GM18498 (cell line): ENCODE results near the gene CMSS1.

Experiments
- ATAC-seq: cut with Tn5 transposase; IDR thresholded peaks from one replicate; pipeline ENCODE4 v1.9.1; 2021; ENCODE audit warnings: mild to moderate bottlenecking, moderate library complexity; ENCODE audit not compliant: unreplicated experiment

Gene CMSS1

GRCh38 chr3:99817437-99818240 lies at the start of gene CMSS1:
Gene CMSS1, plus strand, starts transcription at chr3:99817862.
- peak; percentile 99 for ATAC-seq

- ATAC-seq: no peak
Observed at GRCh38 chr3:99768126-99768525, 49.5 kb upstream of the CMSS1 start.

GRCh38 chr3:99768808-99769501 lies 48.7 kb upstream of the CMSS1 start:
- no peak for ATAC-seq

- ATAC-seq: no peak
Observed at GRCh38 chr3:99772171-99772570, 45.5 kb upstream of the CMSS1 start.

- ATAC-seq: no peak
Observed at GRCh38 chr3:99772671-99773070, 45.0 kb upstream of the CMSS1 start.

GRCh38 chr3:99774467-99774866 lies 43.2 kb upstream of the CMSS1 start:
- peak; percentile 98 for ATAC-seq

GRCh38 chr3:99776516-99777209 lies 41.0 kb upstream of the CMSS1 start:
- ATAC-seq: no peak

GRCh38 chr3:99777210-99777549 lies 40.5 kb upstream of the CMSS1 start:
- no peak for ATAC-seq

GRCh38 chr3:99777708-99778107 lies 40.0 kb upstream of the CMSS1 start:
- no peak for ATAC-seq

- ATAC-seq: no peak
Observed at GRCh38 chr3:99780749-99781148, 36.9 kb upstream of the CMSS1 start.

- ATAC-seq: no peak
Observed at GRCh38 chr3:99781761-99782160, 35.9 kb upstream of the CMSS1 start.

GRCh38 chr3:99783011-99783573 lies 34.6 kb upstream of the CMSS1 start:
- ATAC-seq: no peak

- ATAC-seq: peak; percentile 98
Observed at GRCh38 chr3:99789011-99789721, 28.5 kb upstream of the CMSS1 start.

GRCh38 chr3:99794485-99794884 lies 23.2 kb upstream of the CMSS1 start:
- no peak for ATAC-seq

GRCh38 chr3:99795573-99795972 lies 22.1 kb upstream of the CMSS1 start:
- ATAC-seq: no peak

GRCh38 chr3:99799422-99799821 lies 18.2 kb upstream of the CMSS1 start:
- no peak for ATAC-seq

- ATAC-seq: no peak
Observed at GRCh38 chr3:99803297-99803696, 14.4 kb upstream of the CMSS1 start.

- no peak for ATAC-seq
Observed at GRCh38 chr3:99805160-99805559, 12.5 kb upstream of the CMSS1 start.

- ATAC-seq: peak; percentile 52
Observed at GRCh38 chr3:99808163-99808794, 9.4 kb upstream of the CMSS1 start.

GRCh38 chr3:99809565-99809964 lies 8.1 kb upstream of the CMSS1 start:
- no peak for ATAC-seq
